Adrenal gland (tissue), 5 donors: ENCODE results near the gene CDC42EP1.

Experiments used
- CTCF ChIP-seq, 6 experiments: fragments of 450-650 bp in 4 of 6; fragments of 200-600 bp in 2 of 6; sonication (generic) in 1 of 6; IDR thresholded peaks; 1 replicate in 5 of 6; 2 replicates in 1 of 6; pipeline versions ENCODE4 v1.5.1 to v1.8.0; 2016 to 2021; ENCODE audit warnings: antibody characterized with exemption in 6 of 6, mild to moderate bottlenecking in 2 of 6, moderate library complexity in 1 of 6
- POLR2A ChIP-seq, 2 donors: fragments of 450-650 bp; IDR thresholded peaks; one replicate each; pipeline ENCODE4 v1.6.1; 2017; ENCODE audit warnings: antibody characterized with exemption in 2 of 2, mild to moderate bottlenecking in 2 of 2, moderate library complexity in 1 of 2
- donor health status: DM: no; HTN: no; CAD: no.

GRCh38 chr22:37558815-37559214 lies 1.5 kb upstream of the CDC42EP1 start:
- no peak for TF ChIP-seq CTCF (IDR thresholded peaks at IDR 0.05)
- TF ChIP-seq POLR2A (IDR thresholded peaks at IDR 0.05), result no peak
